ENCODE data around the gene UNC80.

DNA sequence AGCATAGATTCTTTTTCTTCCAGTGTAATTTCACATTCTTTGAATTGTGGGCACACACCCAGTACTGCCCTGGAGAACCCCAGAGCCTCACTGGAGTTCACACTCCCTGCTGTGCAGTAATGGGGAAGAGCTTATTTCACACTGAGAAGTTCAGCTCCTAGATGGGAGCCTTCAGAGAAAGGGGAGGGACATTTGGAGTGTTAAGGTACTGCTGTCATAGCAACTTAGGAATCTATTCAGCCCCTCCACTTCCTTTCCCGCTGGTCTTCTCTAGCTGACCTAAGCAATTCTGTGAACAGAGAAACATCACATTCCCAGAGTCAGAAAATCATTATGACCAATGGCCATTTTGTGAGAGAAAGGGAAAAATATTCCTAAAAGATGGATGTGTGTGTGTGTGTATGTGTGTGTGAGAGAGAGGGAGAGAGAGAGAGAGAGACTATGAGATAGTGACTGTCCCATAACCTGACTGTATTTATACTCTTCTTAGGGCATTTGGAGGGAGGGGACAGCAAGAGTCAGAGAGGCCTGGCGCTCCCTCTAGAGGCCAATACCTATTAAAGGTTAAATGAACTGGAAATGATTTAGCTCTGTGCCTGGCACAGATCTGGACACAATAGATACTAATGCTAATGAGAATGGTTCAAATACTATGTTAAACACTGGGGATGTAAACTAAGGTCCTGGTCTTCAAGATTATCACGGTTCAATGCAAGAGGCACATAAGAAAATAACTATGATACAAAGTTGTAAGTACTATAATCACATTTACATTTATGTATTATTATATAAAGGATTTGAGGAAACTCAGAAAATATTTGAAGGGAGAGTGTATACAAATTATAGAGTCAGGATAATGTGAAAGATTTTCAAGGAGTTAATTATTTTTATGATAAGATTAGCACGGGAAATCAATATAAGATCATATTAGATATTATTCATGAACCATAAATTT is 189.3 kb downstream of the UNC80 start:
- TF ChIP-seq FOXM1 (IDR thresholded peaks at IDR 0.05; ENCODE audit: borderline replicate concordance), result no peak
- no peak for TF ChIP-seq SP1 (IDR thresholded peaks at IDR 0.05)
- no peak for TF ChIP-seq FOXA1 (IDR thresholded peaks at IDR 0.05)

All from HEK293T (cell line).